GM21515 (cell line): Measurements from ENCODE around the gene TMCO1.
"Not testable (repeated sequence)": the region's sequence is repeated elsewhere in the genome, so short reads cannot be mapped to it uniquely, and the experiment has no call there.

Source experiments
- ATAC-seq: cut with Tn5 transposase; IDR thresholded peaks from one replicate; pipeline ENCODE4 v1.9.1; 2021; ENCODE audit not compliant: unreplicated experiment

The TMCO1 gene

DNA sequence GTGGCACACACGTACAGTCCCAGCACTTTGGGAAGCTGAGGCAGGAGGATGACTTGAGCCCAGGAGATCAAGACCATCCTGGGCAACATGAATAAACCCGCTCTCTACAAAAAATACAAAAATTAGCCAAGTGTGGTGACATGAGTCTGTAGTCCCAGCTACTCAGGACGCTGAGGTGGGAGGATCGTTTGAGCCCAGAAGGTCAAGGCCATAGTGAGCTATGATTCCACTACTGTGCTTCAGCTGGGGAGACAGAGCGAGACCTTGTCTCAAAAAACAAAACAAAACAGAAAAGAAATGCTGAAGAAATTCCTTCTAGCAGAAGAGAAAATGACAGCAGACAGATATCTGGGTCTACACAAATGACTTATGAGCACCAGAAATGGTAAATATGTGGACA is 80.6 kb downstream of the TMCO1 start:
- ATAC-seq, result no peak

- ATAC-seq, result peak; percentile 37
Observed at GRCh38 chr1:165686971-165687433, 81.7 kb downstream of the TMCO1 start.

- ATAC-seq, result peak; percentile 63
Observed at GRCh38 chr1:165686121-165686970, 82.3 kb downstream of the TMCO1 start.

GRCh38 chr1:165683848-165684485 is 84.7 kb downstream of the TMCO1 start:
- ATAC-seq, result no peak

DNA sequence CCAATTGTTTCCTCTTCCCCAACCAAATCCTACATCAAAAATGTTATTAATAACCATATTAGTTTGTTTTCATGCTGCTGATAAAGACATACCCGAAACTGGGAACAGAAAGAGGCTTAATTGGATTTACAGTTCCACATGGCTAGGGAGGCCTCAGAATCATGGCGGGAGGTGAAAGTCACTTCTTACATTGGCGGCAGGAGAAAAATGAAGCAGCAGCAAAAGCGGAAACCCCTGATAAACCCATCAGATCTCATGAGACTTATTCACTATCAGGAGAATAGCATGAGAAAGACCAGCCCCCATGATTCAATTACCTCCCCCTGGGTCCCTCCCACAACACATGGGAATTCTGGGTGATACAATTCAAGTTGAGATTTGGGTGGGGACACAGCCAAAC is 87.9 kb downstream of the TMCO1 start:
- not testable (repeated sequence) for ATAC-seq

DNA sequence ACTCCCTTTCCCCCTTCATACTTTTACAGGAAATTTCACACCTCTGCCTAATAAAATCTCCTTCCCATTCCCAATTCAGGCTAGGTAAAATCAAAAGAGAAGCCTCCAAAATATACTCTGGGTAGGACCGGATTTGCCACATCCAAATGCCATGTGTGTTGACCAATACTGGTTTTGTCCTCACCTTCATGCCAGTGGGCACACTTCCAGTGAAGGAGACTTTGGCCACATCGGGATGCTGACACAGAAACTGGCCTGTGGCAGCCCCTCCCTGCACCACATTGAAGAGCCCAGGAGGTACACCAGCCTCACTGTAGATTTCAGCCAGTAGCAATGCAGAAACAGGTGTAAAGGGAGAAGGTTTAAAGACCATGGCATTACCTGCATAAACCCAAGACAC is 88.4 kb downstream of the TMCO1 start:
- ATAC-seq, result no peak

- ATAC-seq, result no peak
Observed at GRCh38 chr1:165679282-165680036, 89.2 kb downstream of the TMCO1 start.

DNA sequence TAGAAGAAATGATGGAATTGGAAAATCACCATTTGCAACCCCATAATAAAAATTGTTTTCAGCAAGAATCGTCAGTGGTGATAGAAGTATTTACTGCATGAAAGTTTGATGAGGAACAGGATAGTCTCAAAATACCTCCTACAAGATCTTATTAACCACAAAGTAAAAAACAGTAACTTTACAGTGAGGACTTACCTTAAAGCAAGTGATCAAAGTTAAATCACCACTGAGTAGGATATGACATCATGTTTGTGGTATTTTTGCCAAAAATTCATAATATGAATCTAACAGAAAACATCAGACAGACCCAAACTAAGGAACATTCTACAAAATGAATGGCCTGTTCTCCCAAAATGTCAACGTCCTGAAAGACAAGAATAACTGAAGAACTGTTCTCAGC is 90.2 kb downstream of the TMCO1 start:
- ATAC-seq, result no peak
